ENCODE measurements around the gene C12orf76. TPM values are rescaled to one million over a fixed set of nuclear protein-coding genes. Genes with fewer than 3 reads are reported as not detected.

Gene C12orf76
- total and polyA plus RNA-seq, 2 of the 13 experiments (the other 11 are each of a cell fraction or from before 2014, with no cell fraction given): 15.8 to 38.4 TPM

- TF ChIP-seq ZNF333 (CRISPR knock-in tag; IDR thresholded peaks at IDR 0.05; ENCODE audit: borderline replicate concordance) (no peak), ZBTB4 (CRISPR knock-in tag; IDR thresholded peaks at IDR 0.05; ENCODE audit: borderline replicate concordance) (0 out of 2 replicates have a peak, but pooled peaks have one; percentile 49), ZNF232 (CRISPR knock-in tag; IDR thresholded peaks at IDR 0.05; ENCODE audit: borderline replicate concordance) (peak; percentile 34; the same call in 1 of the 2 replicates), CREBL2 (CRISPR knock-in tag; IDR thresholded peaks at IDR 0.05; ENCODE audit: borderline replicate concordance) (no peak), ZMYM3 (CRISPR knock-in tag; IDR thresholded peaks at IDR 0.05) (peak; percentile 47; the same call in 1 of the 2 replicates), ZBTB1 (CRISPR knock-in tag; IDR thresholded peaks at IDR 0.05; ENCODE audit: borderline replicate concordance) (no peak), FOXA3 (CRISPR knock-in tag; IDR thresholded peaks at IDR 0.05) (peak; percentile 88), ZFY (CRISPR knock-in tag; IDR thresholded peaks at IDR 0.05) (peak; percentile 50), PPARG (CRISPR knock-in tag; conservative IDR thresholded peaks at IDR 0.05) (peak; percentile 30; the same call in 1 of the 2 replicates), ELF1 (CRISPR knock-in tag; IDR thresholded peaks at IDR 0.05) (peak; percentile 80), SP5 (CRISPR knock-in tag; IDR thresholded peaks at IDR 0.05; ENCODE audit: borderline replicate concordance, low read depth) (peak; percentile 10; the same call in 1 of the 2 replicates), SRSF1 (optimal IDR thresholded peaks at IDR 0.05; ENCODE audit: low read depth, low read length) (no peak), BHLHE40 (IDR thresholded peaks at IDR 0.05; ENCODE audit: low read length) (peak; percentile 80), ZNF138 (CRISPR knock-in tag; IDR thresholded peaks at IDR 0.05; ENCODE audit: low read depth) (peak; percentile 81; the same call in 1 of the 2 replicates), ATF5 (CRISPR knock-in tag; IDR thresholded peaks at IDR 0.05; ENCODE audit: low read depth) (no peak), PREB (CRISPR knock-in tag; IDR thresholded peaks at IDR 0.05) (no peak), HNF4G (IDR thresholded peaks at IDR 0.05; ENCODE audit: borderline replicate concordance, low read depth, low read length) (peak; percentile 20; the same call in 1 of the 2 replicates), HNF4G (CRISPR knock-in tag; IDR thresholded peaks at IDR 0.05; ENCODE audit: borderline replicate concordance, low read depth) (no peak), MZF1 (CRISPR knock-in tag; IDR thresholded peaks at IDR 0.05; ENCODE audit: borderline replicate concordance) (no peak), SALL1 (CRISPR knock-in tag; IDR thresholded peaks at IDR 0.05) (peak; percentile 92), TFDP2 (CRISPR knock-in tag; IDR thresholded peaks at IDR 0.05) (peak; percentile 81), FOXP1 (IDR thresholded peaks at IDR 0.05) (no peak), FOXP1 (CRISPR knock-in tag; IDR thresholded peaks at IDR 0.05) (peak; percentile 70)
Observed at GRCh38 chr12:110079477-110080400, 31.4 kb upstream of the C12orf76 start (continued).

Measured in HepG2 (cell line).